ENCODE measurements around the gene HOXB3. TPM values are rescaled to one million over a fixed set of nuclear protein-coding genes. Genes with fewer than 3 reads are reported as not detected.

Gene HOXB3
- total RNA-seq, 4 donors from 2014 or later: 11.4 to 48.7 (median 24.2) TPM

DNA sequence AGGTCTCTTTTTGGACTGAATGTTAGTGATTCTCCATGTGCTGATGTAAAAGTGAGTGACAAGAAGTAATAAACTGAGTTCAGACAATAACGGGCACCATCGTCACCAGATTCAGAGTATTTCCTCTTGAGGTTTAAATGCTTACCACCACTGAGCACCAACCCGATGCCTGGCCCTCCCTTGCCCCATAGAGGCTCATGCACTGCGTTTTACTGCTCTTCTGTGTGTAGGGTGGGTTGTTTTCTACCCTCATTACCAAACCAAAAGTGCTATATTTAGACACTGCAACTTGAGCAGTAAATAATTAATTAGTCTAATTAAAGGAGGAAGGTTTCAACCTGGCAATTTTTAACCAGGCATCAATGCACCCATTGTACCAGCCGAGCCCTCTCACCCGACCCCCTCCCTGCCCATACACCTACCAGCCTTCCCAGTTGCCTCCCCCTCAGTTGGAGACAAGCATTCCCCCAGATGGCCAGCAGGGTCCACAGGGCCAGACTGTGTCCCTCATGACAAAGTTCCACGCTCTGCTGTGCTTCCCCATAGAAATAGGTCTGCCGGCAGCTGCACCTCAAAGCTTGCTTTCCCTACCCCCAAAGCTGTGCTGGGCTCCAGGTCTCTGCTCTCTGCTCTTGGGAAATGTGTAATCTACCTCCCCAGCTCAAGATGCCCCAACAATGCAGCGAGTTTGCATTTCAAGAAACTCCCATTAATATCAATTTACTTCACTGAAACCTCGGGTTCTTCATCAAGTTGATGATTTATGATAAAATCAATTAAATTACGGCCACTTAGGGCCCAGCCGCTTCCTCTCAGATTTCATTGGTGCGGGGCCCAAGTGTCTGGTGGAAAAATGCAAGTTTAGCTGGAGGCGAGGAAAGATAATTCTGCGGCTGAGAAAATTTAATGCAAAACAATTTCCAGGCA, 27.9 kb downstream of the HOXB3 start:
- TF ChIP-seq POLR2AphosphoS5 (IDR thresholded peaks at IDR 0.05): no peak
- TF ChIP-seq, protein P1, sequence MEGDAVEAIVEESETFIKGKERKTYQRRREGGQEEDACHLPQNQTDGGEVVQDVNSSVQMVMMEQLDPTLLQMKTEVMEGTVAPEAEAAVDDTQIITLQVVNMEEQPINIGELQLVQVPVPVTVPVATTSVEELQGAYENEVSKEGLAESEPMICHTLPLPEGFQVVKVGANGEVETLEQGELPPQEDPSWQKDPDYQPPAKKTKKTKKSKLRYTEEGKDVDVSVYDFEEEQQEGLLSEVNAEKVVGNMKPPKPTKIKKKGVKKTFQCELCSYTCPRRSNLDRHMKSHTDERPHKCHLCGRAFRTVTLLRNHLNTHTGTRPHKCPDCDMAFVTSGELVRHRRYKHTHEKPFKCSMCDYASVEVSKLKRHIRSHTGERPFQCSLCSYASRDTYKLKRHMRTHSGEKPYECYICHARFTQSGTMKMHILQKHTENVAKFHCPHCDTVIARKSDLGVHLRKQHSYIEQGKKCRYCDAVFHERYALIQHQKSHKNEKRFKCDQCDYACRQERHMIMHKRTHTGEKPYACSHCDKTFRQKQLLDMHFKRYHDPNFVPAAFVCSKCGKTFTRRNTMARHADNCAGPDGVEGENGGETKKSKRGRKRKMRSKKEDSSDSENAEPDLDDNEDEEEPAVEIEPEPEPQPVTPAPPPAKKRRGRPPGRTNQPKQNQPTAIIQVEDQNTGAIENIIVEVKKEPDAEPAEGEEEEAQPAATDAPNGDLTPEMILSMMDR (IDR thresholded peaks at IDR 0.05): peak in 3 of 4 experiments; percentile 20 to 37 (median 22)
- no peak overlapping the region for H3K4me3 ChIP-seq
- H3K4me1 ChIP-seq: peaks cover 3 to 100% (median 77%) of the 10 kb centered on the region in 3 donors
- 42 to 67% methylated on average over 8 to 13 of the region's 15 CpGs for WGBS, 2 donors (ENCODE audit: low coverage in 1 of 2)
- H3K27me3 ChIP-seq: no peaks in the 10 kb centered on the region
- ATAC-seq: no peak
- no peaks in the 10 kb centered on the region for H3K9me3 ChIP-seq
- H3K27ac ChIP-seq: peak overlapping the region in 3 of 4 donors; percentile 97 to 98 (median 97)
- no peaks in the 10 kb centered on the region for H3K36me3 ChIP-seq

DNA sequence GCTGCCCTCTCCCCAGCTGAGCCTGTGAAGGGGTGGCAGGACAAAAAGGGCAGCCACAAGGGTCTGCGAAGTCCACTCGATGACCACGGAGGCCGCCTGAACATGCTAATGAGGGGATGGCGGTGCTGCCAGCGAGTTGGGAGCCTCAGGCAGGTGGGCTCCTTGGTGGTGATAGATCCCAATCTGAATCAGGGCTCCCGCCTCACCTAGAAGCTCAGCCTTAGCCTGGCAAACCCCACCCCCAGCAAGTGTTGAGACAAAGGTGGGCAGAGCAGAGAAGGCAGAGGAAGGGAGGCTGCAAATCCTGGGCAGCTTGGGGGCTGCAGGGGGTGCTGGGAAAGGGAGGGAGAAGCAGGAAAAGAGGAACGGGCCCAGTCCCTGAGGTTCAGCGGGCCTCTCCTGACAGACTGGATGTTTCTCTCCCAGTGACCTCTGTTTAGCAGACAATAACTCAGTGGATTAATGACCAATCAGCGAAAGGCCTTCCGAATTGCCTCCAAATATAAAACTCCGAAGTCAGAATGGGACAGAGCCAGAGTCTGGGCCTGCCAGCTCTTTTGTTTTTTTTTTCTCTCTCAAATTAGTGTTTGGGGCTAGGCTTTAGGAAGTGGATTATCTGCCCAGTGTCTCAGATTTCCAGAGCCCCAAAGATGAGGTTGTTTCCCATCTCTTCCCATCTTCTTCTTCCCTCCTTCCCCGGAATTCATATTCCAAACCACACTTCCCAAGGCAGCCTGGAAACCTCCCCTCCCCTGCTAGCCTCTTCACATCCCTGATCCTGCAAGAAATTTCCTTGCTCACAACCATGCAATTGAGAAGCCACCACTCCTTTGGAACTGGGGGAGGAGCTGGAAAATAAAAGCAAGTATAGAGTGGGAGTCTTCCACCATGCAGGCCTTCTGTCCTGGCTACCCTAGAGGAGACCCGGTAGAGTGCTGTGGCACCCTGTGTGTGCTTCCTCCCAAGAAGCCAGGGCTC, 29.9 kb downstream of the HOXB3 start:
- Histone ChIP-seq H3K27ac (peak overlapping the region; percentile 90 to 98 (median 97)), H3K27me3 (no peaks in the 10 kb centered on the region), H3K9me3 (no peaks in the 10 kb centered on the region), H3K4me1 (peaks cover 0 to 97% (median 72%) of the 10 kb centered on the region in 3 donors), H3K36me3 (no peaks in the 10 kb centered on the region), H3K4me3 (peak overlapping the region in 1 of 2 donors; percentile 60)
- WGBS, 2 donors (ENCODE audit: low coverage in 1 of 2): 22 to 25% methylated on average over 9 to 14 of the region's 14 CpGs
- peak; percentile 62 for TF ChIP-seq POLR2AphosphoS5 (IDR thresholded peaks at IDR 0.05)
- TF ChIP-seq, protein P1 (IDR thresholded peaks at IDR 0.05): no peak
- peak; percentile 23 to 26 for TF ChIP-seq POLR2A (IDR thresholded peaks at IDR 0.05)
- peak; percentile 35 for ATAC-seq

DNA sequence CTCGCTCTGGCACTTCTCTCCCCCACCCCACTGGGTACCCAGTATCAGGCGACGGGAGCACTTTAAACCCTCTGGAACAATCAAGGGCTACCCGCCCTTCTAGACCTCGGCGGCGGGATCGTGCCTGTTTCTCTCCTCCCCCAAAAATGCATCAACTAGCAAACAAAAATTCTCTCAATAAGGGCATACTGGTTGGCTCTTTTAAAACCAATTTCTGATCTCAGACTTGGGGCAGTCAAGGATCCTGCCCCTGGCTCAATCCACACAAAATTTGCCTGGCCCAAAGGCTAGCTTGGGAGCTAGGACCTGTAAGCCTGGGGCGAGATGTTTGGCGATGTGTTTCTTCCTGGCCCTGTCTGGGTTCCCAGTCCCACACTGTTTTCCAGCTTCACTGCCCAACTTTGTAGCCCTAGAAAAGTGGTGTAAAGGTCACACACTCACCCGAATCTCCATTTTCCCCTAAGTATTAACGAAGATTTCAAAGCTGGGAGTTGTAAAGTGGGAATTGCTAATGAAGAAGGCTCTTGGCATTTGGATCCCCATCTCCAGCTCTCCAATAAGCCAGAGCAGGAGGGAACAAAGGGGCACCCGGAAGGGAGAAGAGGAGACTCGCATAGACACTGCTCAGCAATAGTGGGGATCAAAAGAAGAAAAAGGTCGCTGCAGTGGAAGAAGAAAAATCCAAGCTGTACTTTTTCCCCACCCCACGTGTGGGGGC, 30.8 kb downstream of the HOXB3 start:
- peaks cover 0 to 97% (median 68%) of the 10 kb centered on the region in 3 donors for H3K4me1 ChIP-seq
- TF ChIP-seq POLR2AphosphoS5 (IDR thresholded peaks at IDR 0.05) (peak; percentile 5), EP300 (IDR thresholded peaks at IDR 0.05) (no peak), POLR2A (IDR thresholded peaks at IDR 0.05) (no peak)
- TF ChIP-seq, protein P1 (IDR thresholded peaks at IDR 0.05): no peak
- ATAC-seq: no peak
- 36 to 40% methylated on average over 6 to 16 of the region's 16 CpGs for WGBS, 2 donors (ENCODE audit: low coverage in 1 of 2)
- no peaks in the 10 kb centered on the region for H3K27me3 ChIP-seq
- H3K9me3 ChIP-seq: no peaks in the 10 kb centered on the region
- no peaks in the 10 kb centered on the region for H3K36me3 ChIP-seq
- H3K4me3 ChIP-seq: peak overlapping the region; percentile 41 to 60
- H3K27ac ChIP-seq: peak overlapping the region; percentile 90 to 98 (median 97)

DNA sequence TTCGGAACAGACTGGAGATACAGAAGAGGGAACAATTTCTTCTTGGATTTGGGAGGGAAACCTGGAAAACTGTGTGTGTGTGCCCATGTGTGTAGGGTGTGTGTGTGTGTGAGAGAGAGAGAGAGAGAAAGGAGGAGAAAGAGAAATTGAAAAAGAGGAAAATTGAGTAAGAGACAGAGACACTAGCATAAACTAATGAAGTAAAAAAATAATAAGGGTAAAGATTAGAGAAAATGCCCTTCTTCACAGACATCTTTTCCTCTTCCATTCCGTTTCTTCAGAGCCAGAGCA, 31.3 kb downstream of the HOXB3 start:
- Histone ChIP-seq H3K27me3 (no peaks in the 10 kb centered on the region), H3K4me1 (peaks cover 0 to 97% (median 67%) of the 10 kb centered on the region in 3 donors), H3K4me3 (peak overlapping the region; percentile 41 to 60), H3K9me3 (no peaks in the 10 kb centered on the region), H3K27ac (peak overlapping the region; percentile 90 to 98 (median 97)), H3K36me3 (no peaks in the 10 kb centered on the region)
- WGBS, 2 donors (ENCODE audit: low coverage in 1 of 2): 40 to 42% methylated on average over 2 of the region's 2 CpGs
- ATAC-seq: no peak
- TF ChIP-seq EP300 (IDR thresholded peaks at IDR 0.05) (no peak), POLR2AphosphoS5 (IDR thresholded peaks at IDR 0.05) (no peak), POLR2A (IDR thresholded peaks at IDR 0.05) (no peak)
- TF ChIP-seq, protein P1 (IDR thresholded peaks at IDR 0.05): no peak
